ELF-1 (cell line): ENCODE measurements around the gene ARL10.

Source experiments
- DNase-seq: peaks from one replicate; pipeline ENCODE4 v3.0.0-alpha.2; 2016; ENCODE audit warnings: low read depth, low spot score

Gene ARL10

GRCh38 chr5:176365351-176366231 is at the start of gene ARL10:
Gene ARL10, plus strand, starts transcription at chr5:176365487. Its CDS starts 77 bp downstream, at chr5:176365564.
- peak; percentile 28 for DNase-seq

GRCh38 chr5:176317534-176318374 is 47.5 kb upstream of the ARL10 start:
- DNase-seq: no peak

DNA sequence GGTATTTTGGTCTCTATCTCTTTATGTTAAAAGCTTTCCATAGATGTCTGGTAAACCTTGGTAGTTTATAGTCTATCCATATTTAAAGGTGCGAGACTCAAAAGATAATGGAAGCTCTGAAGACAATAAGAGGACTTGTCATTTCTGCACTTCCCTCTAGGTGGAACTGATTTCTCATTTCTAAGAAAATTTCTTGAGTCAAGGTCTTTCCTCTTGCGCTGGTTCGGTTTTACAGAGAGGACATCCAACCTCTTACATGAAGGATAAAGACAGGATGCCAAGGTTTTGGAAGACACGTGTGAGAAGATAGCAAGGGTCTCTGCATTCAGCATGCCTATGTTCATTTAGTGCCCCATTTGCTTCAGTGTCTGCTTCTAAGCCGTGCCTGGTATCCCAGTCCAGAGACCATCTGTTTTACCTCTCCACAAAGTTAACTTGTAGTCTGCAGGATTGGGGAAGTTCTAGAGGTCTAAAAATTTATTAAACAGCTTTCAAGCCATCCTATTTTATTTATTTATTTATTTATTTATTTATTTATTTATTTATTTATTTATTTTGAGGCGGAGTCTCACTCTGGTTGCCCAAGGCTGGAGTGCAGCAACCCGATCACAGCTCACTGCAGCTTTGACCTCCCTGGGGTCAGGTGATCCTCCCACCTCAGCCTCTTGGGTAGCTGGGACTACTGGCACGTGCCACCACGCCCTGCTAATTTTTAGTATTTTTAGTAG is 45.3 kb upstream of the ARL10 start:
- no peak for DNase-seq

GRCh38 chr5:176320577-176320976 is 44.7 kb upstream of the ARL10 start:
- no peak for DNase-seq

- no peak for DNase-seq
Observed at GRCh38 chr5:176334031-176334770, 31.1 kb upstream of the ARL10 start.

- DNase-seq: no peak
Observed at GRCh38 chr5:176337913-176338312, 27.4 kb upstream of the ARL10 start.

GRCh38 chr5:176339304-176339703 is 26.0 kb upstream of the ARL10 start:
- no peak for DNase-seq

DNA sequence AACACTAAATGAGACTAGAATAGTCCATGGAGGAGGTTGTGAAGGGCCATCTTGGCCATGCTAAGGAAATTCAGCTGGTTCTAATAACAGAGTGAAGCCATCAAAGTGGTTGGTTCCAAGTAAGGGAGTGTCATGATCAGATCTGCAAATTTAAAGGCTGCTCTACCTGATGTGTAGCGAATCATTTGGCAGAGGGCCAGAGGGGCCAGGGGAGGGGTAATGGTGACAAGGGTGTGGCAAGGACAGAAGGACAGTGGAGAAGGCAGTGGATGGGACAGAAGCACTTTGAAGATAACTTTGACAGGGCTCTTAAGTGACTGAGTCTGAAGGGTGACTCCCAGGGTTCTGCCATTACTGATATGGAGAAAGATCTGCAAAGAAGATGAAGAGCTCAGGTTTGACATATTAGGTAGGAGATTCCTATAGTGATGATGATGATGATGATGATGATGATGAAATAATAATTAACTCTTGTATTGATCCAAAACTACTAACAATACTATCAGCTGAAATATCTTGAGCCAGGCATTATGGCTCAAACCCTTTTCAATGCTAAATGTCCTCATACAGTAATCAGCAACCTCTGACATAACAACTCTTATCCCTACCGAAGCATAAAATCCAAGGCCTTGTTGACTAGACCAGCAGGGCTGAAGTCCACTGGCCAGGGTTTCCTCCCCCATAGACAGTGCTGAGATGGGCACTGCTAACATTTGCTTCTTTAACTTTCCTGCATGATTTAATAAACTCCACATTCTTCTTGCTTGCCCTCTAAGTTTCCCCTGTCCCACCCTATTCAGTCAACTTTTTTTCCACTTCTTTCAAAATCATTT is 23.7 kb upstream of the ARL10 start:
- no peak for DNase-seq

GRCh38 chr5:176342158-176342483 is 23.2 kb upstream of the ARL10 start:
- no peak for DNase-seq

DNA sequence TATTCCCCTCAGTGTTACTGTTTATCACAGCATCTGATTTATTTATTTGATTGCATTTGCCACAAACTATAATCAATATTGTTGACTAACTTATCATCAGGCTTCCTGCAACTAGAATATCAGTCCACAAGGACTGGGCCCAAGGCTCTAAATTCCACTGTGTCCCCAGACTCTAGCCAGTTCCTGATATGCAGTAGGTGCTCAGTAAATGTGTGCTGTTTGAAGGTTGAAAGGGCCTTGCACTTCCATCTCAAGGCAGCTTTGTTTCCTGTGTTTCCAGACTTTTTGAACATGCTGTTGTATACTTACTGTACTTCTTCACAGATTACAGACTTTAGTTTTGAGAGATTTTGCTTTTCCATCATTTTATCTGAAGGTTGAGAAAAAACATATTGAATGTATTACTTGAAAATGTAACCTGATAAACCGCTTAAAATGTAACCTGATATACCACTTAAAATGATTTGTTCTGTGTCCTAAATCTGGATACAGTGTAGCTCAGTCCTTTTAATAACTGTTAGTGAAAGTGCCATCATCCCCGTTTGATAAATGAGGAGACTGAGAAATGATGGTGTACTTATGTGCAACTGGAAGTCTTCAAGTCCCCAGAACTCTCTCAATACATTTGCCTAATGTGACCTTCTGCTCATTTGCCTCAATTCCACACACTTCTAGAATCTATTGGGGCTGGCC is 22.4 kb upstream of the ARL10 start:
- DNase-seq: no peak

DNA sequence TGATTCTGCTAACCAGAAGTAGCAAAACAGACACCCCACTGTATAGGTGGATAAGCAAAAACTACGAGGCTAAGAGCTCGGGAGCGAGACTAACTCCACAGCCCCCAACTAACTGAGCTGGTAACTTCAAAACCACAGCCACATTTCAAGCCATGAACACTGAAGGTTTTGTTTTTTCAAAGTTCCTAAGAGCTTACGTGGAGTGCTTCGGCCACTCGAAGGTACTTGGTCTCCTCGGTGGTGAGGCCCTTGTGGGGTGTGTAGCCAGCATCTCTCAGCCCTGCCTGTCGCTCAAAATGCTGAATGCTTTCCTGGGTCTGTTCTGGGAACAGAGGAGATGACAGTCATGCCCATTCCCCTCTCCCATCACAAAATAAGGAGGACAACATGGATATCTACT is 14.9 kb upstream of the ARL10 start:
- no peak for DNase-seq

DNA sequence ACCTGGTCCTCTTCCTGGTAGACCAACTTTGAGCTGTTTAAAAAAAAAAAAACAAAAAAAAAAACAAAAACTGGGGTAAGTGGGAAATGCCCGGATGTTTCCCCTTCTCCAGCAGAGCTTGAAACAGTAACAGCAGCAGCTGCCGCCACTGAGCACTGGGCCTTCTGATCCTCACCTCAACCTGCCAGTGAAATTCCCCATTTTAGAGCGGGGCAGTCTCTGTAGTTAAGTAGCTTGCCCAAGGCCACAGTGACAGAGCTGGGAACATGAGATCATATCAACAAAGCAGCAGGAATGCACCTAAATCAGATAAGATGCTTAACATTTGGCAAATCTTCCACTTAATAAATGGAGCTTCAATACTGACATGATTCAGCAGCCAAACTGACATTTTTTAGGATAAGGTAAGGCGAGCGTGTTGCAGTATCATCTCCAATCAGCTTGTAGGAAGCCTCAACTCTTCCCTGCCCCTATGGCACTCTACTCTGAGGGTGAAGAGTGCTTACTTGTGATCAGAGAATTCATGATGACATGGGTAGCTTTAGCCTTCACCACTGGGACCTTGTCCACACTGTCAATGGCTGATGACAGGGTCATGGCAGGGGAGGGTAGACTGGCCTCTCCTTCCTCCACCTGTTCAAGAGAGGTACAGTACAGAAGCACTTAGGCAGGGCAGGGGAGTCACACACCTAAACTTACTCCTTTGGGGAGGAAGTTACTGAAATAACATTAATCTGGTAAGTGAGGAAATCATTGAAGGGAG is 13.0 kb upstream of the ARL10 start:
- DNase-seq: peak; percentile 35

DNA sequence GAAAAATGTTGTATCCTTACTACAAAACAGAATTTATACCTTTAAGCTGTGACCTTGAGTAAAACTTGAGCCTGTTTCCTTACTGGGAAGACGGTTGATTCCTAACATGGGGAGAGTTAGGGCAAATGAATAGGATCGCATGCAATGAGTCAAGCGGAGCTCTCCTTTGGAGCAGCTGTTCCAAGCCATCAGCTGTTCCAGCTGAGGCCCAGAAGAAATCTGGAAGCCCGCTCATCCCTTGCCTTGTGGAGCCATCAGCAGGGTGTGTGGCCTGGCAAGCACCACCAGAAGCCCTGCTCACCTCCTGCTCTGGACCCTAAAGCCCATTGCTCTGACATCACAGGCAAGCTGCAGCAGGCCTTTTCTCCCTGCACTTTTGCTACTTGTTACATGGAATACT is 11.8 kb upstream of the ARL10 start:
- DNase-seq: no peak

DNA sequence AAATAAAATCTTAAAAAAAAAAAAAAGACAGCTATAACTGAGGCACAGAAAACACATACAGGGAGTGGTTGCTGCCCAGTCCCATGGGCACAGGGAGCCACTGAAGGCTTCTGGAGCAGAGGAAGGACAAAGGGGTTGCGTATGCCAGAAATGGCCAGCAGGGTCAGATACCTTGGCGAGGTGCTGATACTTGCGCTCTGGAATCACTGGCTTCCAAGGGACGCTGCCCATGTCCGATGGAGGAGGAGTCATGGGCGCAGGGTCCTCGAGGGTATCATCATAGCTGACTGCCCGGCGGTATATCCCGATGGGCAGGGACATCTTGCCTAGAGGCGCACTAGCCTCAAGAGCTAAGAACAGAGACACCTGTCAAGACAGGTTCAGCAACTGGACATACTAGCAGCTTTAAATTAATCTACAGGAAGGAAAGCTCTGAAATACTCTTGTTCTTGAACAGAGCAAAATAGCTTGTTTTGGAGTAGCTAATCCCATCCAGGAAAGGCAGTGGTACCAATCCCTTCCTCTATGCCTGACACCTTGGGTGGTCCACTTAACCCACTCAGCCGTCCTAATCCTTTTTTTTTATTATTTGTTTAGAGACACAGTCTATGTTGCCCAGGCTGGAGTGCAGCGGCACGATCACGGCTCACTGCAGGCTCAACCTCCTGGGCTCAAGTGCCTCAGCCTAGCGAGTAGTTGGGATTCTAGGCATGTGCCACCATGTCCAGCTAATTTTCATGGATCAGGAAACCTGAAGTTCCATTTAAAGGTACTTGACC is 9.7 kb upstream of the ARL10 start:
- DNase-seq: peak; percentile 17

DNA sequence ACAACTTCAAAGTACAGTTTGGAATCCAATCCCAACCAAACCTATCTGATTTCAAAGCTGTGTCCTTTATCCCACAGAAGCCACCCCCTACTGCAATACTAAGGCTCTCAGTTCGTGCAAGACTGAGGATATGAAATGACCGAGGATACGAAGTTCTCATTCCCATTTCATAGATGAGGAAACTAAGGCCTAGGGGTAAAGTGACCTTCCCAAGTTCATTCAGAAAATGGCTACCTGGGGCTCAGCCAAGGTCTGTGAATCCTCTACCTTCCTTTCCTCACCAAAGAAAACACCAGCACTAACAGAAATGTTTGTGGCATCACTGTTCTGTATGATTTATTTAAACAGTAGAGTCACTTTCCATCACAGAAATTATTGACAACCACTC is 9.1 kb upstream of the ARL10 start:
- no peak for DNase-seq

DNA sequence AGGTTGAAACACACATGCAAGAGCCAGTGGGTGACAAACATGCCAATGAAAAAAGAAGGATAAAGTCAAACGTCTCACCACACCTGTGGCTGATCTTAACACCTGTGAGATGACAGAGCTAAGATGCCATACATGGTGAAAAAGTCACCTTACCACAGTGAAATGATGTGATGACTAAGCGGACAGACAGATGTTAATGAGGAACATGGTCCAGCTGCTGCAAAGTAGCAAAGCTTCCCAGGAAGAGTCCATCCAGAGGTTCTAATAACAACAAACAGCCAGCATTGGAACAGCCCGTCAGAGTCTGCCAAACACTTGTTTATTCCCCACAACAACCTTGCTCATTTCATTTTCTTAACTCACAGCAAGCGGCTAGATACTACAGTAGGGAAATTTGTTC is 5.6 kb upstream of the ARL10 start:
- no peak for DNase-seq

DNA sequence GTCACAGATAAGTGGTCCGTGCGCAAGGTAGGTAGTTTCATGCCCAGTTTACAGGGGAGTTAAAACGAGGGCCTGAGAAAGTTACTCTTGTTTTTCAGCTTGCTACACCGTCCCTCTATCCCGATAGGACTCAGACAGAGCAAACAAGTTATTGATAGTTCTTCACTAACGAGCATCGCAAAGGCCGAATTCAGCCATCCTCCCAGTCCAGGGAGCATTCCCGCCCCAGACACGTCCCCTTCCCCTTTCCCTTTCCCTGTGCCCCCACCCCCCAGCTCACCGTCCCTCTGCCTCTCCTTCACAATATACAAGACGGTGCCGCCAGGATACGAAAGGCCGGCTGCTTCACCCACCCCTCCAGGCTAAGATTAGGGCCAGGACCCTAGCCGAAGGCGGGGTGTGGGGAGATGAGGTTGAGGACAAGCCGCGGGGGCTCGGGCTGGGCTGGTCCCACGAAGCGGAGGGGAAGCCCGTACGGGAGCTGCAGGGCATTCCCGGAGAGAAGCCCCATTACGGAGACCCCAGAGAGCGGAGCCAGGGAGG is 4.3 kb upstream of the ARL10 start:
- no peak for DNase-seq
